ENCODE results near the gene AHCYL2. TPM values are rescaled to one million over a fixed set of nuclear protein-coding genes. Genes with fewer than 3 reads are reported as not detected.
"Not testable (repeated sequence)": the region's sequence is repeated elsewhere in the genome, so short reads cannot be mapped to it uniquely, and the experiment has no call there.

Gene AHCYL2
- total RNA-seq, 1 donor, result 8.6 TPM

GRCh38 chr7:129347330-129347729 lies 122.5 kb downstream of the AHCYL2 start:
- no peak for DNase-seq (ENCODE audit: low read depth)
- H3K4me3 ChIP-seq (ENCODE audit: low read depth, low read length), result no peak overlapping the region
- no peak for TF ChIP-seq CTCF (IDR thresholded peaks at IDR 0.05; ENCODE audit: insufficient read depth, low read depth, low read length)

- DNase-seq (ENCODE audit: low read depth), result no peak
- no peak overlapping the region for H3K4me3 ChIP-seq (ENCODE audit: low read depth, low read length)
- no peak for TF ChIP-seq CTCF (IDR thresholded peaks at IDR 0.05; ENCODE audit: insufficient read depth, low read depth, low read length)
Observed at GRCh38 chr7:129348023-129348740, 123.4 kb downstream of the AHCYL2 start.

GRCh38 chr7:129351320-129351719 lies 126.5 kb downstream of the AHCYL2 start:
- TF ChIP-seq CTCF (IDR thresholded peaks at IDR 0.05; ENCODE audit: insufficient read depth, low read depth, low read length), result no peak
- DNase-seq (ENCODE audit: low read depth), result no peak
- H3K4me3 ChIP-seq (ENCODE audit: low read depth, low read length), result no peak overlapping the region

DNA sequence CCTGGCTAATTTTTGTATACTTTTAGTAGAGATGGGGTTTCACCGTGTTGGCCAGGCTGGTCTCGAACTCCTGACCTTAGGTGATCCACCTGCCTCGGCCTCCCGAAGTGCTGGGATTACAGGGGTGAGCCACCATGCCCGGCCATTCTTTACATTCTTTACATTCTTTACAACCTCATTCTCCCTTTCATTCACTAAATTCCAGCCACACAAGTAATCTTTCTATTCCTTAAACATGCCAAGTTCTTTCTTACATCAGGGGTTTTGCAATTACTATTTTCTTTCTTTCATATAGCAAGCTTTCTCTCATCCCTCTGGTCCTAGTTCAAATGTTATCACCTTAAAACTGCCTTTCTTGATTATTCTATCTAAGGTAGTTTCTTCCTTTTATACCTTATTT lies 128.3 kb downstream of the AHCYL2 start:
- not testable (repeated sequence) for H3K4me3 ChIP-seq (ENCODE audit: low read depth, low read length); DNase-seq (ENCODE audit: low read depth)

- no peak for TF ChIP-seq CTCF (IDR thresholded peaks at IDR 0.05; ENCODE audit: insufficient read depth, low read depth, low read length)
- no peak for DNase-seq (ENCODE audit: low read depth)
- no peak overlapping the region for H3K4me3 ChIP-seq (ENCODE audit: low read depth, low read length)
Observed at GRCh38 chr7:129354428-129355157, 129.8 kb downstream of the AHCYL2 start.

DNA sequence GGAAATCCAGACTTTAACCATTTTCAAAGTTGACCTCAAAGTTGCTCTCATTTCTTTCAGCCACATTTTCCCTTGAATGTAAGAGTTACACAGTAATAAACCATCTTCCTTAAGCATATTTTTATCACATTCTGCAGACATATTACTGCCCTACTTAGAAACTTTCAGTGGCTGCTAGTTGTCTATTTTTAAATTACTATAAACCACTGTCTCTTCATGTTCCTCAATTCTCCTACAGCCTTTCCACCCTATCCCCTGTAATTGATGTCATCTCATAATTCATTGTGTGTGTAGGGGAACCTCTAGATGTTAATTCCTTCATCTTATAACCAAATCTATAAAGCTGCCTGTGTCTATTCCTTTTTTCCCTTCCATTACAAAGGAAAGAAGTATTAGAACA lies 131.3 kb downstream of the AHCYL2 start:
- TF ChIP-seq CTCF (IDR thresholded peaks at IDR 0.05; ENCODE audit: insufficient read depth, low read depth, low read length), result no peak
- no peak overlapping the region for H3K4me3 ChIP-seq (ENCODE audit: low read depth, low read length)
- no peak for DNase-seq (ENCODE audit: low read depth)

DNA sequence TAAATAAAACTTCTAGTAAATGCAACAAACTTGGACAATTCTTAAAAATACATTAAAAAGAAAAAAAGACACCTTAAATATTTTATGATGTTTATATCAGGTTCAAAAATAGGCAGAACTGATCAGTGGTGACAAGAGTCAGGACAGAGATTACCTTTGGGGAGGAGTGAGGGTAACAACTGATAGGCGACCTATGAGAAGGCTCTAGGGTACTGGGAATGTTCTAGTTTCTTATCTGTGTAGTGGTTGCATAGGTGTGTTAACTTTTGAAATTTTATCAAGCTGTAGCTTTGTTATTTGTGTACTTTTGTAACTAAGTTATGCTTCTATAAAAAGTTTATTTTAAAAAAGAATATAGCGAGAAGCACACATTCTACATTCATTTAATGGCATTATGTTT lies 134.3 kb downstream of the AHCYL2 start:
- no peak for DNase-seq (ENCODE audit: low read depth)
- no peak for TF ChIP-seq CTCF (IDR thresholded peaks at IDR 0.05; ENCODE audit: insufficient read depth, low read depth, low read length)
- no peak overlapping the region for H3K4me3 ChIP-seq (ENCODE audit: low read depth, low read length)
